GM19452 (cell line): ENCODE results near the gene FBXO2.

Source experiments
- ATAC-seq: cut with Tn5 transposase; IDR thresholded peaks from one replicate; pipeline ENCODE4 v1.9.1; 2021; ENCODE audit not compliant: unreplicated experiment

FBXO2 gene

GRCh38 chr1:11682287-11682771, 28.1 kb upstream of the FBXO2 start:
- ATAC-seq, result no peak

- peak; percentile 84 for ATAC-seq
These were observed 27.0 kb upstream of the FBXO2 start, which contains the start of gene MAD2L2 for GRCh38 chr1:11681071-11681771. Gene MAD2L2, minus strand, starts transcription at chr1:11681148. Its CDS starts 547 bp downstream, at chr1:11680601.

GRCh38 chr1:11680270-11681070, 26.2 kb upstream of the FBXO2 start:
- peak; percentile 15 for ATAC-seq

- no peak for ATAC-seq
These were observed 24.2 kb upstream of the FBXO2 start for GRCh38 chr1:11678442-11678841.

- no peak for ATAC-seq
These were observed 22.3 kb upstream of the FBXO2 start for GRCh38 chr1:11676386-11677103.

GRCh38 chr1:11675325-11675724, 21.1 kb upstream of the FBXO2 start:
- ATAC-seq, result no peak

GRCh38 chr1:11674488-11674887, 20.3 kb upstream of the FBXO2 start:
- ATAC-seq, result no peak

GRCh38 chr1:11673089-11673769, 19.0 kb upstream of the FBXO2 start:
- no peak for ATAC-seq

GRCh38 chr1:11671544-11672286, 17.5 kb upstream of the FBXO2 start:
- no peak for ATAC-seq

GRCh38 chr1:11671205-11671543, 16.9 kb upstream of the FBXO2 start:
- ATAC-seq, result no peak

- ATAC-seq, result no peak
These were observed 16.5 kb upstream of the FBXO2 start for GRCh38 chr1:11670747-11671146.

- no peak for ATAC-seq
These were observed 14.3 kb upstream of the FBXO2 start for GRCh38 chr1:11668516-11668915.

- ATAC-seq, result peak; percentile 57
These were observed 10.3 kb upstream of the FBXO2 start for GRCh38 chr1:11664336-11665065.

- no peak for ATAC-seq
These were observed 6.9 kb upstream of the FBXO2 start for GRCh38 chr1:11661103-11661502.

- no peak for ATAC-seq
These were observed 5.5 kb upstream of the FBXO2 start for GRCh38 chr1:11659748-11660147.

GRCh38 chr1:11658542-11658941, 4.3 kb upstream of the FBXO2 start:
- ATAC-seq, result no peak

- ATAC-seq, result no peak
These were observed 3.4 kb upstream of the FBXO2 start for GRCh38 chr1:11657654-11658053.

GRCh38 chr1:11654939-11655808, 945 bp upstream of the FBXO2 start:
- ATAC-seq, result peak; percentile 23

- no peak for ATAC-seq
These were observed 430 bp downstream of the FBXO2 start for GRCh38 chr1:11653861-11654136.
